Urothelium cell line (cell line): ENCODE results near the gene PLA2G4F.
A peak's percentile ranks its signal among the peaks of the same experiment; 100 is the strongest.

Experiments used
- DNase-seq: peaks from one replicate; pipeline ENCODE4 v3.0.0; 2011; ENCODE audit warnings: low spot score, mixed read lengths
- FAIRE-seq: peaks from 2 replicates; lab custom pipeline; 2011; peaks lifted over from hg19 to GRCh38; lab: Jason Lieb, UNC

The PLA2G4F gene

GRCh38 chr15:42165106-42165505 lies 8.7 kb upstream of the PLA2G4F start:
- no peak for FAIRE-seq
- DNase-seq = no peak

- DNase-seq (no peak), FAIRE-seq (no peak)
These were observed 7.6 kb upstream of the PLA2G4F start for GRCh38 chr15:42163947-42164550.

- FAIRE-seq = peak; percentile 68
These were observed 6.9 kb upstream of the PLA2G4F start for GRCh38 chr15:42163291-42163690.

GRCh38 chr15:42160136-42160535 lies 3.7 kb upstream of the PLA2G4F start:
- FAIRE-seq = no peak
- DNase-seq = no peak

More at GRCh38 chr15:42163291-42163690, 6.9 kb upstream of the PLA2G4F start:
- DNase-seq = no peak

- DNase-seq (no peak), FAIRE-seq (no peak)
These were observed 3.1 kb upstream of the PLA2G4F start for GRCh38 chr15:42159381-42160015.

- no peak for DNase-seq
- FAIRE-seq = no peak
These were observed 2.5 kb upstream of the PLA2G4F start for GRCh38 chr15:42158941-42159340.

- FAIRE-seq (no peak), DNase-seq (peak; percentile 71)
These were observed 1.7 kb upstream of the PLA2G4F start for GRCh38 chr15:42157981-42158765.

- FAIRE-seq (no peak), DNase-seq (no peak)
These were observed 945 bp upstream of the PLA2G4F start for GRCh38 chr15:42157381-42157780.

- DNase-seq = no peak
These were observed 742 bp downstream of the PLA2G4F start for GRCh38 chr15:42155546-42156242.

GRCh38 chr15:42154956-42155355 lies 1.5 kb downstream of the PLA2G4F start:
- no peak for DNase-seq
- FAIRE-seq = peak; percentile 94

More at GRCh38 chr15:42155546-42156242, 742 bp downstream of the PLA2G4F start:
- FAIRE-seq = no peak

GRCh38 chr15:42154212-42154941 lies 2.1 kb downstream of the PLA2G4F start:
- DNase-seq (no peak), FAIRE-seq (no peak)

GRCh38 chr15:42153874-42154211 lies 2.6 kb downstream of the PLA2G4F start:
- FAIRE-seq = no peak
- no peak for DNase-seq

GRCh38 chr15:42152921-42153698 lies 3.3 kb downstream of the PLA2G4F start:
- FAIRE-seq = no peak
- DNase-seq = no peak

- FAIRE-seq = no peak
- DNase-seq = no peak
These were observed 4.1 kb downstream of the PLA2G4F start for GRCh38 chr15:42152196-42152920.

- FAIRE-seq (no peak), DNase-seq (no peak)
These were observed 4.7 kb downstream of the PLA2G4F start for GRCh38 chr15:42151736-42152135.

- FAIRE-seq = no peak
- DNase-seq = no peak
These were observed 5.3 kb downstream of the PLA2G4F start for GRCh38 chr15:42151141-42151561.

- no peak for FAIRE-seq
These were observed 6.0 kb downstream of the PLA2G4F start for GRCh38 chr15:42150219-42150970.

GRCh38 chr15:42149493-42150218 lies 6.8 kb downstream of the PLA2G4F start:
- DNase-seq (no peak), FAIRE-seq (no peak)

More at GRCh38 chr15:42150219-42150970, 6.0 kb downstream of the PLA2G4F start:
- DNase-seq = no peak
